B cell (primary cell): Measurements from ENCODE around the gene STAM2. TPM values are rescaled to one million over a fixed set of nuclear protein-coding genes. Genes with fewer than 3 reads are reported as not detected.
"Not testable (repeated sequence)": the region's sequence is repeated elsewhere in the genome, so short reads cannot be mapped to it uniquely, and the experiment has no call there.

Experiments used
- ATAC-seq: fragments of 200-7000 bp; cut with Tn5 transposase; one replicate; pipeline ENCODE4 v1.10.0; 2021; ENCODE audit warnings: low read depth, mild to moderate bottlenecking, moderate number of reproducible peaks, moderate library complexity
- CTCF ChIA-PET: fragments of 350-600 bp; sonication (Branson Sonifier 250); formaldehyde crosslinking; loops from one replicate; lab custom pipeline; 2021; ENCODE audit warnings: antibody characterized with exemption, inconsistent platforms; lab: Charles Lee
- POLR2A ChIA-PET: fragments of 350-600 bp; sonication (Branson Sonifier 250); formaldehyde crosslinking; loops from one replicate; lab custom pipeline; 2021; ENCODE audit warnings: antibody characterized with exemption; lab: Charles Lee
- DNase-seq: peaks from one replicate; pipeline ENCODE4 v3.0.0; 2013
- H2AFZ ChIP-seq: 2 replicates; pipeline ENCODE4 v1.6.1; 2012; ENCODE audit warnings: mild to moderate bottlenecking, low read depth, low read length; ENCODE audit not compliant: insufficient read depth, poor library complexity, severe bottlenecking
- H3K27ac ChIP-seq, 2 donors: 1 replicate in 1 of 2; 2 replicates in 1 of 2; pipeline ENCODE4 v1.5.1; 2012 to 2013; ENCODE audit warnings: low read length in 2 of 2, mild to moderate bottlenecking in 2 of 2, moderate library complexity in 1 of 2
- H3K27me3 ChIP-seq, 4 experiments: fragments of 200-600 bp in 1 of 4; sonication (generic) in 1 of 4; replicated peaks in 1 of 4; 1 replicate in 2 of 4; 2 replicates in 2 of 4; pipeline versions ENCODE4 v1.6.1 to v1.7.0; 2013 to 2016; ENCODE audit warnings: low read length in 3 of 4, mild to moderate bottlenecking in 2 of 4, mixed read lengths in 1 of 4, moderate library complexity in 1 of 4; ENCODE audit not compliant: insufficient read depth in 4 of 4, control insufficient read depth in 3 of 4; ENCODE audit errors: control extremely low read depth in 1 of 4
- H3K36me3 ChIP-seq, 2 experiments: replicated peaks in 1 of 2; 1 replicate in 1 of 2; 2 replicates in 1 of 2; pipeline versions ENCODE4 v1.6.1 to v1.7.1; 2013; ENCODE audit warnings: low read length in 1 of 2; ENCODE audit not compliant: insufficient read depth in 2 of 2, control insufficient read depth in 1 of 2; ENCODE audit errors: control extremely low read depth in 1 of 2, extremely low read depth in 1 of 2
- H3K4me1 ChIP-seq, 2 donors: fragments of 200-600 bp in 1 of 2; sonication (generic) in 1 of 2; 1 replicate in 1 of 2; 2 replicates in 1 of 2; pipeline versions ENCODE4 v1.5.1 to v1.6.1; 2013 to 2017; ENCODE audit warnings: low read length in 2 of 2; ENCODE audit not compliant: control insufficient read depth in 2 of 2, insufficient read depth in 2 of 2
- H3K4me2 ChIP-seq: replicated peaks from 2 replicates; pipeline ENCODE3; 2012; ENCODE audit warnings: mild to moderate bottlenecking, low read depth, low read length; ENCODE audit not compliant: poor library complexity, severe bottlenecking
- H3K4me3 ChIP-seq, 5 experiments: fragments of 200-600 bp in 1 of 5; sonication (generic) in 1 of 5; 1 replicate in 3 of 5; 2 replicates in 2 of 5; pipeline versions ENCODE4 v1.5.1 to v1.7.0; 2011 to 2016; ENCODE audit warnings: low read length in 4 of 5, mild to moderate bottlenecking in 4 of 5, low read depth in 2 of 5, control low read depth in 1 of 5, moderate library complexity in 1 of 5; ENCODE audit not compliant: insufficient read depth in 1 of 5; ENCODE audit errors: control extremely low read depth in 1 of 5, extremely low read depth in 1 of 5
- H3K79me2 ChIP-seq: fragments of 200-600 bp; sonication (generic); one replicate; pipeline ENCODE4 v1.6.0; 2016; ENCODE audit warnings: low read length; ENCODE audit not compliant: control insufficient read depth, insufficient read depth
- H3K9ac ChIP-seq: fragments of 200-600 bp; sonication (generic); 2 replicates; pipeline ENCODE4 v1.6.1; 2017; ENCODE audit warnings: mild to moderate bottlenecking, low read length, moderate library complexity
- H3K9me3 ChIP-seq, 3 donors: one replicate each; pipeline versions ENCODE4 v1.6.1 to v1.7.1; 2013; ENCODE audit warnings: low read length in 2 of 3; ENCODE audit not compliant: control insufficient read depth in 2 of 3, insufficient read depth in 1 of 3; ENCODE audit errors: control extremely low read depth in 1 of 3
- H4K20me1 ChIP-seq: 2 replicates; pipeline ENCODE4 v1.6.0; 2012; ENCODE audit warnings: mild to moderate bottlenecking, low read length; ENCODE audit not compliant: insufficient read depth, control insufficient read depth, poor library complexity, severe bottlenecking
- H3K27ac Mint-ChIP-seq: one replicate; pipeline ENCODE4 v1.8.0; 2021; ENCODE audit warnings: mixed read lengths
- H3K27me3 Mint-ChIP-seq: one replicate; pipeline ENCODE4 v1.8.0; 2021; ENCODE audit warnings: mixed read lengths
- H3K4me1 Mint-ChIP-seq: one replicate; pipeline ENCODE4 v1.8.0; 2021; ENCODE audit warnings: mixed read lengths
- H3K4me3 Mint-ChIP-seq: one replicate; pipeline ENCODE4 v1.8.0; 2021; ENCODE audit warnings: mixed read lengths
- H3K9me3 Mint-ChIP-seq: one replicate; pipeline ENCODE4 v1.8.0; 2022; ENCODE audit warnings: mixed read lengths; ENCODE audit not compliant: insufficient read depth
- CTCF ChIP-seq: fragments of 200-600 bp; IDR thresholded peaks from one replicate; pipeline ENCODE4 v1.8.0; 2022; ENCODE audit warnings: antibody characterized with exemption, mild to moderate bottlenecking
- EZH2 ChIP-seq: IDR thresholded peaks from 2 replicates; pipeline ENCODE4 v1.6.1; 2012; ENCODE audit warnings: borderline replicate concordance, low read depth, mild to moderate bottlenecking, moderate library complexity, low read length; ENCODE audit not compliant: insufficient read depth, poor library complexity, severe bottlenecking
- WGBS: methylation state at CpG from one replicate; pipeline ENCODE4 v1.1.5; 2013; ENCODE audit warnings: missing lambda C conversion rate; ENCODE audit not compliant: insufficient coverage; 5-methylcytosine and 5-hydroxymethylcytosine counted together
- intact Hi-C: fragments of 100-400 bp; cut with micrococcal nuclease; formaldehyde crosslinking; loops from one replicate; pipeline ENCODE4 v1.10.0; 2022
- polyA plus RNA-seq: library from polyadenylated mRNA; depleted of rRNA; stranded (reverse); fragments of >200 nt; gene quantifications from 2 replicates; pipeline ENCODE4 v1.2.3, GENCODE V29; 2012
- total RNA-seq, 2 donors: library from RNA; stranded (reverse); fragments of 120-200 nt in 1 of 2; gene quantifications; 1 replicate in 1 of 2; 2 replicates in 1 of 2; pipeline versions ENCODE4 v1.2.3 to v1.2.4, GENCODE V29; 2013 to 2022

STAM2 gene
- total and polyA plus RNA-seq, 2 donors (not counting 1 experiment from before 2014, with no cell fraction given) = 5.7 to 30.2 TPM

GRCh38 chr2:152174574-152174973 lies 989 bp downstream of the STAM2 start:
- ChIA-PET POLR2A (interaction anchor here (2.9 kb wide), 1 partner anchor 543 kb away, joined by 10 read pairs; the partner anchor contains the start of genes ARL6IP6 and PRPF40A), CTCF (interaction anchor here (1.6 to 4.8 kb wide), 4 partner anchors 137 to 568 kb away, joined by 3 to 67 read pairs (median 10); no protein-coding TSS in a partner anchor)
- TF ChIP-seq CTCF (no peak), EZH2 (no peak)
- no CpG with 5 or more reads among the region's 7 CpGs for WGBS
- H4K20me1 ChIP-seq = peaks cover 9% of the 10 kb centered on the region
- no peak for ATAC-seq
- peak overlapping the region; percentile 92 for H3K4me2 ChIP-seq
- Mint-ChIP-seq H3K4me1 (peaks cover 33% of the 10 kb centered on the region), H3K9me3 (no peaks in the 10 kb centered on the region), H3K27me3 (no peaks in the 10 kb centered on the region), H3K27ac (peak overlapping the region; percentile 100), H3K4me3 (peak overlapping the region; percentile 95)
- intact Hi-C loops = loop anchor here (10.0 kb wide), 3 partner anchors 140 to 910 kb away; partner anchors contain the start of gene RBM43
- H3K27me3 ChIP-seq = no peaks in the 10 kb centered on the region
- peaks cover 17 to 26% of the 10 kb centered on the region in 2 donors for H3K4me1 ChIP-seq
- no peaks in the 10 kb centered on the region for H3K9me3 ChIP-seq
- H3K27ac ChIP-seq = peak overlapping the region in 1 of 2 donors; percentile 99
- no peaks in the 10 kb centered on the region for H3K36me3 ChIP-seq
- peak overlapping the region; percentile 95 to 99 (median 97) for H3K4me3 ChIP-seq
- H3K79me2 ChIP-seq = peaks cover 58% of the 10 kb centered on the region
- H2AFZ ChIP-seq = peak overlapping the region; percentile 99
- no peak for DNase-seq
- peak overlapping the region; percentile 100 for H3K9ac ChIP-seq

GRCh38 chr2:152173831-152174230 lies 1.7 kb downstream of the STAM2 start:
- Histone ChIP-seq H3K4me3 (no peak overlapping the region), H3K9me3 (no peaks in the 10 kb centered on the region), H3K36me3 (peaks cover 0 to 1% of the 10 kb centered on the region in 2 experiments), H3K4me1 (peaks cover 17 to 26% of the 10 kb centered on the region in 2 donors), H4K20me1 (peaks cover 15% of the 10 kb centered on the region), H3K9ac (no peak overlapping the region), H3K27ac (no peak overlapping the region), H3K27me3 (no peaks in the 10 kb centered on the region), H3K4me2 (peak overlapping the region; percentile 92), H3K79me2 (peaks cover 65% of the 10 kb centered on the region), H2AFZ (no peak overlapping the region)
- WGBS = no CpG with 5 or more reads among the region's 2 CpGs
- ChIA-PET POLR2A (no interaction called here), CTCF (interaction anchor here (4.8 kb wide), 1 partner anchor 460 kb away, joined by 67 read pairs; no protein-coding TSS in a partner anchor)
- peak overlapping the region; percentile 34 for H3K4me3 Mint-ChIP-seq
- no peak for TF ChIP-seq EZH2
- no peak overlapping the region for H3K27ac Mint-ChIP-seq
- H3K9me3 Mint-ChIP-seq = no peaks in the 10 kb centered on the region
- DNase-seq = no peak
- H3K27me3 Mint-ChIP-seq = no peaks in the 10 kb centered on the region
- ATAC-seq = no peak
- H3K4me1 Mint-ChIP-seq = peaks cover 36% of the 10 kb centered on the region
- intact Hi-C loops = loop anchor here (10.0 kb wide), 3 partner anchors 139 to 909 kb away; partner anchors contain the start of gene RBM43

- peaks cover 42% of the 10 kb centered on the region for H3K4me1 Mint-ChIP-seq
- H3K36me3 ChIP-seq, CTCF ChIA-PET, H3K4me2 ChIP-seq, ATAC-seq, H3K27ac Mint-ChIP-seq, H2AFZ ChIP-seq, H3K9me3 ChIP-seq, H3K27ac ChIP-seq, H3K9me3 Mint-ChIP-seq, H3K4me3 ChIP-seq, H3K27me3 Mint-ChIP-seq, POLR2A ChIA-PET, H3K9ac ChIP-seq, DNase-seq, H3K4me3 Mint-ChIP-seq, H3K27me3 ChIP-seq: not testable (repeated sequence)
- WGBS = no CpG with 5 or more reads among the region's 5 CpGs
- intact Hi-C loops = loop anchor here (10.0 kb wide), 3 partner anchors 137 to 907 kb away; partner anchors contain the start of gene RBM43
- Histone ChIP-seq H3K79me2 (peaks cover 81% of the 10 kb centered on the region), H3K4me1 (peaks cover 17 to 27% of the 10 kb centered on the region in 2 donors), H4K20me1 (peaks cover 23% of the 10 kb centered on the region)
Observed at GRCh38 chr2:152172201-152172785, 3.3 kb downstream of the STAM2 start.
